Stimulated activated CD4-positive, alpha-beta T cell treated with anti-CD3 and anti-CD28 coated beads, Interleukin-12 subunit alpha, Interleukin-12 subunit beta, amount 100 ng/mL, for 24 hours (primary cell): ENCODE results near the gene FLVCR2.

Experiments used
- DNase-seq, 2 experiments: peaks; one replicate each; pipeline ENCODE4 v3.0.0-alpha.2; 2020; ENCODE audit warnings: low read depth in 2 of 2

The FLVCR2 gene

GRCh38 chr14:75630695-75631452 lies 52.5 kb downstream of the FLVCR2 start:
- DNase-seq: no peak

- DNase-seq: no peak
Measured at GRCh38 chr14:75631453-75631831, 53.0 kb downstream of the FLVCR2 start.

- no peak for DNase-seq
Measured at GRCh38 chr14:75634848-75635247, 56.4 kb downstream of the FLVCR2 start.

GRCh38 chr14:75636100-75636692 lies 57.8 kb downstream of the FLVCR2 start:
- no peak for DNase-seq

- no peak for DNase-seq
Measured at GRCh38 chr14:75640876-75641275, 62.5 kb downstream of the FLVCR2 start.

GRCh38 chr14:75643985-75644384 lies 65.6 kb downstream of the FLVCR2 start:
- DNase-seq: no peak

- no peak for DNase-seq
Measured at GRCh38 chr14:75645056-75645455, 66.6 kb downstream of the FLVCR2 start.

- no peak for DNase-seq
Measured at GRCh38 chr14:75646762-75647161, 68.3 kb downstream of the FLVCR2 start.

GRCh38 chr14:75647640-75648039 lies 69.2 kb downstream of the FLVCR2 start:
- no peak for DNase-seq

- DNase-seq: no peak
Measured at GRCh38 chr14:75648066-75648838, 69.8 kb downstream of the FLVCR2 start.

- no peak for DNase-seq
Measured at GRCh38 chr14:75649337-75649736, 70.9 kb downstream of the FLVCR2 start.

GRCh38 chr14:75649773-75650172 lies 71.4 kb downstream of the FLVCR2 start:
- no peak for DNase-seq

GRCh38 chr14:75650253-75651058 lies 72.0 kb downstream of the FLVCR2 start:
- no peak for DNase-seq

GRCh38 chr14:75653563-75653962 lies 75.1 kb downstream of the FLVCR2 start:
- no peak for DNase-seq

- peak; percentile 66 to 78 for DNase-seq
Measured at GRCh38 chr14:75654127-75654732, 75.8 kb downstream of the FLVCR2 start.

- DNase-seq: no peak
Measured at GRCh38 chr14:75655235-75655634, 76.8 kb downstream of the FLVCR2 start.

GRCh38 chr14:75657331-75657730 lies 78.9 kb downstream of the FLVCR2 start:
- DNase-seq: no peak

GRCh38 chr14:75658957-75659356 lies 80.5 kb downstream of the FLVCR2 start:
- no peak for DNase-seq

- DNase-seq: no peak
Measured at GRCh38 chr14:75660238-75660629, 81.8 kb downstream of the FLVCR2 start.

- DNase-seq: peak; percentile 88 to 95
Measured at GRCh38 chr14:75660630-75661498, 82.4 kb downstream of the FLVCR2 start, which contains the start of the genes ERG28 and TTLL5. Gene ERG28, minus strand, starts transcription at chr14:75660876. Its CDS starts 3,374 bp downstream, at chr14:75657502. Gene TTLL5, plus strand, starts transcription at chr14:75661246. Its CDS starts 1,904 bp downstream, at chr14:75663150.
